Keratinocyte (primary cell): Measurements from ENCODE around the gene ZNF425. TPM values are rescaled to one million over a fixed set of nuclear protein-coding genes. Genes with fewer than 3 reads are reported as not detected.
"Not testable (repeated sequence)": the region's sequence is repeated elsewhere in the genome, so short reads cannot be mapped to it uniquely, and the experiment has no call there.

Experiments used
- DNase-seq: peaks from one replicate; pipeline ENCODE4 v3.0.0-alpha.2; 2011; ENCODE audit warnings: low read depth, missing footprints, low spot score
- FAIRE-seq: peaks from 2 replicates; lab custom pipeline; 2011; peaks lifted over from hg19 to GRCh38; lab: Jason Lieb, UNC
- H2AFZ ChIP-seq: 2 replicates; pipeline ENCODE4 v1.6.0; 2012; ENCODE audit warnings: low read length, control low read depth, inconsistent platforms; ENCODE audit not compliant: control insufficient read depth
- H3K27ac ChIP-seq: 2 replicates; pipeline ENCODE4 v1.5.1; 2011; ENCODE audit warnings: low read length; ENCODE audit not compliant: control insufficient read depth, insufficient read depth
- H3K27me3 ChIP-seq: 3 replicates; pipeline ENCODE4 v1.6.0; 2011; ENCODE audit warnings: low read length; ENCODE audit not compliant: control insufficient read depth, insufficient read depth; ENCODE audit errors: extremely low read depth
- H3K36me3 ChIP-seq, 2 experiments: 2 replicates in 1 of 2; 3 replicates in 1 of 2; pipeline ENCODE4 v1.5.1; 2011; ENCODE audit warnings: low read length in 2 of 2, mild to moderate bottlenecking in 1 of 2; ENCODE audit not compliant: control insufficient read depth in 2 of 2, insufficient read depth in 2 of 2; ENCODE audit errors: extremely low read depth in 1 of 2
- H3K4me1 ChIP-seq: 3 replicates; pipeline ENCODE4 v1.5.1; 2011; ENCODE audit warnings: low read length; ENCODE audit not compliant: control insufficient read depth, insufficient read depth; ENCODE audit errors: extremely low read depth
- H3K4me2 ChIP-seq: 3 replicates; pipeline ENCODE4 v1.6.0; 2011; ENCODE audit warnings: low read depth, low read length; ENCODE audit not compliant: control insufficient read depth, insufficient read depth; ENCODE audit errors: extremely low read depth
- H3K4me3 ChIP-seq, 3 experiments: fragments of 200-600 bp in 1 of 3; sonication (generic) in 1 of 3; 2 replicates in 2 of 3; 3 replicates in 1 of 3; pipeline ENCODE4 v1.5.1; 2011 to 2016; ENCODE audit warnings: low read length in 3 of 3, mild to moderate bottlenecking in 3 of 3, control low read depth in 2 of 3, inconsistent platforms in 1 of 3, low read depth in 1 of 3, mixed read lengths in 1 of 3, mixed run types in 1 of 3, moderate library complexity in 1 of 3; ENCODE audit not compliant: control insufficient read depth in 2 of 3, insufficient read depth in 2 of 3; ENCODE audit errors: extremely low read depth in 1 of 3
- H3K79me2 ChIP-seq: 2 replicates; pipeline ENCODE4 v1.6.0; 2012; ENCODE audit warnings: low read length; ENCODE audit not compliant: control insufficient read depth, insufficient read depth
- H3K9ac ChIP-seq: 3 replicates; pipeline ENCODE4 v1.6.0; 2011; ENCODE audit warnings: low read length; ENCODE audit not compliant: control insufficient read depth, insufficient read depth; ENCODE audit errors: extremely low read depth
- H3K9me1 ChIP-seq: 3 replicates; pipeline ENCODE4 v1.6.0; 2011; ENCODE audit warnings: low read length; ENCODE audit not compliant: control insufficient read depth, insufficient read depth; ENCODE audit errors: extremely low read depth
- H3K9me3 ChIP-seq: 2 replicates; pipeline ENCODE4 v1.5.1; 2012; ENCODE audit warnings: low read depth, low read length; ENCODE audit not compliant: control insufficient read depth
- H4K20me1 ChIP-seq: 3 replicates; pipeline ENCODE4 v1.6.0; 2011; ENCODE audit warnings: low read length; ENCODE audit not compliant: control insufficient read depth, insufficient read depth; ENCODE audit errors: extremely low read depth
- CTCF ChIP-seq, 3 experiments: IDR thresholded peaks in 1 of 3; conservative IDR thresholded peaks in 1 of 3; optimal IDR thresholded peaks in 1 of 3; 2 replicates in 2 of 3; 3 replicates in 1 of 3; pipeline versions ENCODE3 to v1.5.1; 2011; ENCODE audit warnings: low read length in 3 of 3, mild to moderate bottlenecking in 3 of 3, moderate library complexity in 2 of 3, control low read depth in 1 of 3, inconsistent platforms in 1 of 3; ENCODE audit not compliant: insufficient read depth in 2 of 3; ENCODE audit errors: extremely low read depth in 1 of 3
- EZH2 ChIP-seq: IDR thresholded peaks from one replicate; pipeline ENCODE4 v1.6.1; 2012; ENCODE audit warnings: inconsistent platforms, mild to moderate bottlenecking, low read length, moderate library complexity
- dilution Hi-C: fragments of 300-500 bp; cut with MboI; formaldehyde crosslinking; loops from one replicate; pipeline ENCODE4 v1.7.0; 2020; ENCODE audit warnings: low sequenced_read_pairs; ENCODE audit not compliant: extremely low pct_ligation_motif_present
- polyA plus RNA-seq, 5 experiments: library from polyadenylated mRNA; depleted of rRNA in 3 of 5; stranded (reverse) in 3 of 5; stranded (forward) in 1 of 5; unstranded in 1 of 5; fragments of >200 nt; gene quantifications; 1 replicate in 1 of 5; 2 replicates in 3 of 5; 3 replicates in 1 of 5; pipeline versions ENCODE4 v1.2.1 to v1.2.3, GENCODE V29; 2011 to 2012; ENCODE audit warnings: missing spikeins in 2 of 5, low read depth in 1 of 5, low replicate concordance in 1 of 5

Gene ZNF425
- polyA plus RNA-seq, 1 donor (not counting 4 experiments of a cell fraction or from before 2014, with no cell fraction given) = 1.8 TPM

- Histone ChIP-seq H3K9me3 (no peaks in the 10 kb centered on the region), H3K27ac (peak within 1 kb of the TSS; percentile 94), H3K4me2 (peak within 1 kb of the TSS; percentile 89), H2AFZ (peak within 1 kb of the TSS; percentile 92), H3K4me1 (peaks cover 21% of the 10 kb centered on the region), H3K9me1 (no peaks in the 10 kb centered on the region), H4K20me1 (no peaks in the 10 kb centered on the region), H3K27me3 (no peaks in the 10 kb centered on the region), H3K79me2 (peaks cover 48% of the 10 kb centered on the region), H3K9ac (peak within 1 kb of the TSS; percentile 85), H3K36me3 (peaks cover 3% of the 10 kb centered on the region in 2 experiments), H3K4me3 (peak within 1 kb of the TSS; percentile 91 to 95 (median 92))
- TF ChIP-seq EZH2 (no peak), CTCF (optimal IDR thresholded peaks at IDR 0.05 in 1 of 3, IDR thresholded peaks at IDR 0.05 in 1 of 3, conservative IDR thresholded peaks at IDR 0.05 in 1 of 3; ENCODE audit: extremely low read depth in 1 of 3, insufficient read depth in 2 of 3, low read length in 3 of 3) (peak; percentile 44 to 79 (median 44))
- FAIRE-seq (no peak), DNase-seq (no peak)
- dilution Hi-C loops = no loop called here
These were observed 21.1 kb upstream of the ZNF425 start, which contains the start of gene ZNF398 for GRCh38 chr7:149147072-149147751. Gene ZNF398 (plus strand): TSS chr7:149147453. CDS start chr7:149147743, 290 bp downstream.

- dilution Hi-C loops = no loop called here
- peak; percentile 39 for FAIRE-seq
- H2AFZ ChIP-seq = peak overlapping the region; percentile 30
These were observed 19.1 kb upstream of the ZNF425 start for GRCh38 chr7:149145031-149145845.

DNA sequence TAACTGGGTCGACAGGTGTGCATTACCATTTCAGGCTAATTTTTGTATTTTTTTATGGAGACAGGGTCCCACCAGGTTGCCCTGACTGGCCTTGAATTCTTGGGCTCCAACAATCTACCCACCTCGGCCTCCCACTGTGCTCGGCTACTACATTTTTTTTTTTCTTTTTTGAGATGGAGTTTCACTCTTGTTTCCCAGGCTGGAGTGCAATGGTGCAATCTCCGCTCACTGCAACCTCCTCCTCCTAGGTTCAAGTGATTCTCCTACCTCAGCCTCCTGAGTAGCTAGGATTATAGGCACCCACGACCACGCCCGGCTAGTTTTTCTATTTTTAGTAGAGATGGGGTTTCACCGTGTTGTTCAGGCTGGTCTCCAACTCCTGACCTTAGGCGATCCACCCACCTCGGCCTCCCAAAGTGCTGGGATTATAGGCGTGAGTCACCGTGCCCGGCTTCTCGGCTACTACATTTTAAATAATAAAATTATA lies 18.4 kb upstream of the ZNF425 start:
- Histone ChIP-seq H3K27ac (peak overlapping the region; percentile 94), H2AFZ (peak overlapping the region; percentile 55), H3K9ac (peak overlapping the region; percentile 73), H3K4me3 (peak overlapping the region; percentile 2 to 76 (median 70)), H3K4me1 (peaks cover 21% of the 10 kb centered on the region), H3K79me2 (peaks cover 25% of the 10 kb centered on the region), H3K4me2 (peak overlapping the region; percentile 87)
- H3K9me3 ChIP-seq, H3K27me3 ChIP-seq, H4K20me1 ChIP-seq, FAIRE-seq, H3K36me3 ChIP-seq, dilution Hi-C loops, DNase-seq, H3K9me1 ChIP-seq: not testable (repeated sequence)

More at GRCh38 chr7:149145031-149145845, 19.1 kb upstream of the ZNF425 start:
- Histone ChIP-seq H4K20me1 (no peaks in the 10 kb centered on the region), H3K36me3 (peaks cover 0 to 3% of the 10 kb centered on the region in 2 experiments), H3K4me3 (peak overlapping the region in 1 of 3 experiments; percentile 22), H3K79me2 (peaks cover 32% of the 10 kb centered on the region), H3K4me1 (peaks cover 21% of the 10 kb centered on the region), H3K27me3 (no peaks in the 10 kb centered on the region), H3K9ac (peak overlapping the region; percentile 58), H3K4me2 (peak overlapping the region; percentile 89), H3K9me1 (no peaks in the 10 kb centered on the region), H3K27ac (peak overlapping the region; percentile 94), H3K9me3 (no peaks in the 10 kb centered on the region)
- peak; percentile 88 for DNase-seq
- TF ChIP-seq EZH2 (no peak), CTCF (optimal IDR thresholded peaks at IDR 0.05 in 1 of 3, IDR thresholded peaks at IDR 0.05 in 1 of 3, conservative IDR thresholded peaks at IDR 0.05 in 1 of 3; ENCODE audit: extremely low read depth in 1 of 3, insufficient read depth in 2 of 3, low read length in 3 of 3) (no peak)
